GM21526 (cell line): ENCODE results near the gene HINFP.
"Not testable (repeated sequence)": the region's sequence is repeated elsewhere in the genome, so short reads cannot be mapped to it uniquely, and the experiment has no call there.

ENCODE experiments used
- ATAC-seq: cut with Tn5 transposase; IDR thresholded peaks from one replicate; pipeline ENCODE4 v1.9.1; 2021; ENCODE audit warnings: moderate library complexity; ENCODE audit not compliant: unreplicated experiment, low FRiP score

HINFP gene

DNA sequence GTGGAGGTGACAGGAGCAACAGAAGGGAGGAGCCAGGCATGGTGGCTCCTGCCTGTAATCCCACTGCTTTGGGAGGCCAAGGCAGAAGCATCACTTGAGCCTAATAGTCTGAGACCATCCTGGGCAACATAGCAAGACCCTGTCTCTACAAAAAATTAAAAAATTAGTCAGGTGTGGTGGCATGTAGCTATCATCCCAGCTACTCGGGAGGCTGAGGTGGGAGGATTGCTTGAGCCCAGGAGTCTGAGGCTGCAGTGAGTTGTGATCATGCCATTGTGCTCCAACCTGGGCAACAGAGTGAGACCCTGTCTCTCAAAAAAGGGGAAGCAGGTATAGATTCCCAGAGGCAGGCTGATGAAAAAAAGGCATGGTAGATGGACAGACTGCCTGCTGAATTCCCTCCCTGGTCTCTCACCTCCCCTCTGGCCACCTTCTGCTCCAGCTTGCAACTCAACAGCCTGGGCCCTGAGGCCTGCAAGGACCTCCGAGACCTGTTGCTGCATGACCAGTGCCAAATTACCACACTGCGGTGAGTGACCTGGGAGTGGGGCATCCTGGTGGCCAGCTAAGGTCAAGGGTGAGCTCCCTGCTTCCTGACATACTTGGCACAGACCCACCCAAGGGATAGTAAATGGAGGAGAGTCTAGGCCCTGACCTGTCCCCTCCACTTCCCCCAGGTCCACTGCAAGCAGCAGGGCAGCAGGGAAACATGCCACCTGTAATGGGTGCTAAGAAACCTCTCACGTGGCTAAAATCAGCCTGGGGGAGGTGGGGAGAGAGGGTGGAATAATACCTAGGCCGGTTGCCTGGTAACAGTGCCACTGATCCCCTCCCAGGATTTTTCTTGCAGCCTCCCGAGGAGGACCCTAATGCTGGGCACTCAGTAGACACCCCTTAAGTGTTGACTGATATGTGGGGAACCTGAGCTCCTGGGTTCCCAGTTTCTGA, 59.6 kb downstream of the HINFP start:
- no peak for ATAC-seq

DNA sequence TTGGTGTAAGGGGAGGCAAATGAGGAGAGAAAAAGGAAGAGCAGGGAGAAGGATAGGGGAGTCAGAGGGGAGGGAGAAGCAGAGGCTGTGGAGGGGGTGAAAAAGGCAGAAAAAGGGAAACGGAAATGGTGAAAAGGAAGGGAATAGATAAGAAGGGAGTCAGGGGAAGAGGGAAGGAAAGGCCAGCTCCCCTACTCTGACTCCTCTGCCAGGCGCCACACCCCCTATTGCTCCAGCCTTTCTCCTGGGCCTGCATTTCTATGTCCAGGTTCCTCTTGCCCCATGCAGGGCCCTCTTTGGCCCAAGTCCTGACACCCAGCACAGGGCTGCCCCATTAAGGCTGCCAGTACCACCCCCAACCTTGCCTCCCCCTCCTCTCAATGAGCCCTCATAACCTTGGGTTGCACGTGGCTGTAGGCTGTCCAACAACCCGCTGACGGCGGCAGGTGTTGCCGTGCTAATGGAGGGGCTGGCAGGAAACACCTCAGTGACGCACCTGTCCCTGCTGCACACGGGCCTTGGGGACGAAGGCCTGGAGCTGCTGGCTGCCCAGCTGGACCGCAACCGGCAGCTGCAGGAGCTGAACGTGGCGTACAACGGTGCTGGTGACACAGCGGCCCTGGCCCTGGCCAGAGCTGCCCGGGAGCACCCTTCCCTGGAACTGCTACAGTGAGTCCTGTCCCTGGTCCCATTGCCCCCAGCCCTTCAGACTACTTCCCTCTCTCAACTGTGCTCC, 60.5 kb downstream of the HINFP start:
- ATAC-seq, result no peak

DNA sequence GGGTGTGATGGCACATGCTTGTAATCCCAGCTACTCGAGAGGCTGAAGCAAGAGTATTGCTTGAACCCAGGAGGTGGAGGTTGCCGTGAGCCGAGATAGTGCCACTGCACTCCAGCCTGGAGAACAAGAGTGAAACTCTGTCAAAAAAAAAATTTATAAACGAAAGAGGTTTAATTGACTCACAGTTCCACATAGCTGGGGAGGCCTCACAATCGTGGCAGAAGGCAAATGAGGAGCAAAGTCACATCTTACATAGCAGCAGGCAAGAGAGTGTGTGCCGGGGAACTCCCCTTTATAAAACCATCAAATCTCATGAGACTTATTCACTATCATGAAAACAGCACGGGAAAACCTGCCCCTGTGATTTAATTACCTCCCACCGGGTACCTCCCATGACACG, 63.0 kb downstream of the HINFP start:
- not testable (repeated sequence) for ATAC-seq
